ENCODE results near the gene LRIG2. TPM values are rescaled to one million over a fixed set of nuclear protein-coding genes. Genes with fewer than 3 reads are reported as not detected.
"Not testable (repeated sequence)": the region's sequence is repeated elsewhere in the genome, so short reads cannot be mapped to it uniquely, and the experiment has no call there.

The LRIG2 gene
- total and polyA plus RNA-seq, 5 donors from 2014 or later: 2.4 to 31.1 (median 5.8) TPM

DNA sequence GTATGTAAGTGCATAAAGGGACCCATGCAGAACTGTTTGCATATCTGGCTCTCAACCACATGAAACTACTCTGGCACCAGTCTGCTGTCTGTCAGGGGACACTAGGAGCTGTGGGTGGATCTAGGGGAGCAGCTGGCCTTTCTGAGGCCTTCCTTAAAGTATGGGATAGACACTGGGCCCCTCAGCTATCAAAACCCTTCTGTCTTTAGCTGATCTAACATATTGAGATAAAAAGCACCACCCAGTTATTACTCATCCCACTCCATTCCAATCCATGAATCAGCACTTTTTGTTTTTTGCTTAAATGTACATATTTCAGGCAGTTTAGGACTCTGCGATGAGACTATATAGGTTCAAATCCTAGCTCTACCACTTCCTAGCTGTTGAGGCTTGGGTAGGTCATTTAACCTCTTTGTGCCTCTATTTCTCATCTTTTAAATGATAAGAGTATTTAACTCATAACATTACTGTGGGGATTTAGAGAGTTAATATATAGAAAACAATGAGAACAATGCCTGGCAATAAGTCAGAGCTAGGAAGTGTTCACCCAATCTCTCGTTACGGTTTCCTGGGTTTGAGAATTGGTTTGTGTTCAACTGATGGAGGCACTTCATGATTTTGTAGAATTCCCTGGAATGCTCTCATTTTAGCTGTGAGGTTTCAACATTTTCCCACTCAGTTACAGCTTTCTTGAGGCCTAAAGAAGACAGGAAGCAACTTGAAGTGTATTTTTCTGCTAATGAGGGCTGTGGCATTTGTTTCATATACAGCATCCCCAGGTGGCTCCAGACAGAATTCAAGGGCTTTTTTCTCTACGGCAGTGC lies 68.9 kb downstream of the LRIG2 start:
- H3K4me3 Mint-ChIP-seq: no peak overlapping the region
- no peak for DNase-seq
- peak overlapping the region in 1 of 3 donors; percentile 63 for H3K27ac Mint-ChIP-seq

DNA sequence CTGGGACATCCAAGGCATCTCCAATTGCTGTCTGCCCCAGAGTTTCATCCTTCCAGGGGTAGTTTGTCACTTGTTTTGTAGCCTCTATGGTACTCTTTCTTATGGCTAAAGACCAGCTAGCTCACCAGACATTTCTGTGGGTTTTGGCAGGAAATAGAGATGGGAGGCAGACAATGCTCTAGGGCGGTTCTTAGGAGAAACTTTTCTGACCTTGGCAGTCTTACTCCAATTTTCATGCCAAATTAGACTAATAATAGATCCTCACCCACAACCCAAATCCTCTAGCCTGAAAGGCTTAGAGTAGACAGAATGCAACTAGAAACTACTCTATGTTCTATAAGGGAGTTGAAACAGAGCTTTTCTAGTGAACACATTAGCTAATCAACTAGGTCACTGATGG lies 69.8 kb downstream of the LRIG2 start:
- Mint-ChIP-seq H3K27me3 (peaks cover 4% of the 10 kb centered on the region), H3K4me3 (no peak overlapping the region), H3K4me1 (peaks cover 0 to 16% (median 11%) of the 10 kb centered on the region in 4 donors), H3K36me3 (no peaks in the 10 kb centered on the region), H3K27ac (no peak overlapping the region), H3K9me3 (no peaks in the 10 kb centered on the region)
- Histone ChIP-seq H3K36me3 (ENCODE audit: control insufficient read depth, insufficient read depth, low read length) (no peaks in the 10 kb centered on the region), H3K9me3 (ENCODE audit: control insufficient read depth in 2 of 2, low read length in 2 of 2) (no peaks in the 10 kb centered on the region), H3K4me1 (ENCODE audit: control insufficient read depth, insufficient read depth, low read length, poor library complexity, severe bottlenecking) (no peaks in the 10 kb centered on the region), H3K4me3 (ENCODE audit: low read depth, low read length) (no peak overlapping the region), H3K27me3 (ENCODE audit: control insufficient read depth, insufficient read depth, low read length) (no peaks in the 10 kb centered on the region), H3K27ac (ENCODE audit: insufficient read depth, low read length, poor library complexity, severe bottlenecking) (no peak overlapping the region)
- ATAC-seq (ENCODE audit: low read depth in 2 of 2) (no peak), DNase-seq (no peak)

More for the DNA sequence above, 68.9 kb downstream of the LRIG2 start:
- H3K27me3 Mint-ChIP-seq: peaks cover 4% of the 10 kb centered on the region
- H3K27ac ChIP-seq (ENCODE audit: insufficient read depth, low read length, poor library complexity, severe bottlenecking): no peak overlapping the region
- H3K36me3 ChIP-seq (ENCODE audit: control insufficient read depth, insufficient read depth, low read length): no peaks in the 10 kb centered on the region
- H3K9me3 ChIP-seq (ENCODE audit: control insufficient read depth in 2 of 2, low read length in 2 of 2): no peaks in the 10 kb centered on the region
- H3K4me1 ChIP-seq (ENCODE audit: control insufficient read depth, insufficient read depth, low read length, poor library complexity, severe bottlenecking): no peaks in the 10 kb centered on the region
- no peaks in the 10 kb centered on the region for H3K36me3 Mint-ChIP-seq
- ATAC-seq (ENCODE audit: low read depth in 2 of 2): no peak
- peaks cover 0 to 13% (median 5%) of the 10 kb centered on the region in 4 donors for H3K4me1 Mint-ChIP-seq
- no peaks in the 10 kb centered on the region for H3K27me3 ChIP-seq (ENCODE audit: control insufficient read depth, insufficient read depth, low read length)
- no peaks in the 10 kb centered on the region for H3K9me3 Mint-ChIP-seq
- H3K4me3 ChIP-seq (ENCODE audit: low read depth, low read length): no peak overlapping the region

DNA sequence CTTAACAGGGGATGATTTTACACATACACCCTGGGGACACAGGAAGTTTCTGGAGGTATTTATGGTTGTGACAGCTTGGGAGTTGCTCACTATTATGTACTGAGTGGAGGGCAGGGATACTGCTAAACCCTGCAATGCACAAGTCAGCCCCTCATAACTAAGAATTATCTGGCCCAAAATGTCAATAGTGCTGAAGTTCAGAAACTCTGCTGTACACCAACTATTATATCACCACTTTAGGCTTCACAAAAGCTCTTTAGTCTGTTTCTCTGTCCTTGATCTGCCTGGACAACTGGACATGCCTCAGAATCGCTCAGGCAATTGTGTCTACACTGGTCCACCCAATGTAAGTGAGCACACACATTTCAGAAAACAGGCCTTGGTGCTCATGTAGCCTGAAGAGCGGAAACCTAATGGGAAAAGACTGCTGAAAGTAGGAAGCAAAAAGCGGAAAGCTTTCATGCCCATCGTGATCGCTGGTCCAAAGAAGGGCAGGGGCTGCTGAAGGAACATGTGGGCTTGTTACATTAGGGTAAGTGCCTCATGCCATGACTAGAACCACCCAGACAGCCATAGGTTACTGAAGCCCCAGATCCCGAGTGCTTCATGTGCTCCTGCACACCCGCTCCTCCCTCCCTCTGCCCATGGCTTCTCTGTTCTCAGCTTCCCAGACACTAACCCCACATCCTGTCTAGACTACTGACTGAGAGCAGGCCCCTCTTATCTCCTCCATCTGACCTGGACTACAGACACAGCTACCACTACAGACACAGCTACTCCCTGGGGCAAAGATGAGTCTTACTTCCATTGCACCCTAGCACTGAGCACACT lies 73.5 kb downstream of the LRIG2 start:
- no peaks in the 10 kb centered on the region for H3K27me3 Mint-ChIP-seq
- ATAC-seq (ENCODE audit: low read depth in 2 of 2) (peak; percentile 50 to 67), DNase-seq (peak in 1 of 3 donors; percentile 43)
- no peaks in the 10 kb centered on the region for H3K27me3 ChIP-seq (ENCODE audit: control insufficient read depth, insufficient read depth, low read length)
- H3K27ac Mint-ChIP-seq: no peak overlapping the region
- H3K4me1 Mint-ChIP-seq: peaks cover 0 to 16% (median 11%) of the 10 kb centered on the region in 4 donors
- H3K9me3 ChIP-seq (ENCODE audit: control insufficient read depth in 2 of 2, low read length in 2 of 2): no peaks in the 10 kb centered on the region
- no peaks in the 10 kb centered on the region for H3K36me3 ChIP-seq (ENCODE audit: control insufficient read depth, insufficient read depth, low read length)
- no peaks in the 10 kb centered on the region for H3K4me1 ChIP-seq (ENCODE audit: control insufficient read depth, insufficient read depth, low read length, poor library complexity, severe bottlenecking)
- no peaks in the 10 kb centered on the region for H3K9me3 Mint-ChIP-seq
- no peak overlapping the region for H3K4me3 Mint-ChIP-seq
- no peak overlapping the region for H3K4me3 ChIP-seq (ENCODE audit: low read depth, low read length)
- H3K36me3 Mint-ChIP-seq: no peaks in the 10 kb centered on the region
- H3K27ac ChIP-seq (ENCODE audit: insufficient read depth, low read length, poor library complexity, severe bottlenecking): no peak overlapping the region

DNA sequence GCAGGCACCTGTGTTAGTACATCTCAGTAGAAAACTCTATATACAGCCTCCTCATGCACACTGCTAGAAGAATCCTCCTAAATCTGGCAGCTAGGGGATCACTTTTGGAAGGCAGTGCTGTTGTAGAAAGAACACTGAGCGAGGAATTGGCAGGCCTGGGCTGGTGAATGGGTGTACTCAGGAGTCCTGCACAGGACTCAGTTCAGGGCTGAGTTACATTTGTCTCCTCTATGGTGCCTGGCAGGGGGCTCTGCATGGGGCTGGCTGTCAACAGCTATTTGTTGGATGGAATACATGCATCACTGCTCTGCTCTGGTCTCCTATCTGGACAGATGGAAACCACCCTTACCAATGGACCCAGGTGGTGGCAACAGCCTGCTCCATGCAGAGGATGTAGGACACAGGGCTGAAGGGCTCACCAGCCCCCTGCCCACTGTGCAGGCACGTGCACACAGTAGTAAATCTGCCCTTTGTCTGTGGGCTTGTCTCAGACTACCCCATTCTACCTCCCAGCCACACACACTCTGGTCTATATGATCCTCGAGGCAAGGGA lies 74.2 kb downstream of the LRIG2 start:
- H3K36me3 ChIP-seq (ENCODE audit: control insufficient read depth, insufficient read depth, low read length): no peaks in the 10 kb centered on the region
- no peak for ATAC-seq (ENCODE audit: low read depth in 2 of 2)
- H3K27ac ChIP-seq (ENCODE audit: insufficient read depth, low read length, poor library complexity, severe bottlenecking): no peak overlapping the region
- H3K4me1 ChIP-seq (ENCODE audit: control insufficient read depth, insufficient read depth, low read length, poor library complexity, severe bottlenecking): no peaks in the 10 kb centered on the region
- H3K4me3 ChIP-seq (ENCODE audit: low read depth, low read length): no peak overlapping the region
- Mint-ChIP-seq H3K4me3 (no peak overlapping the region), H3K27me3 (no peaks in the 10 kb centered on the region), H3K36me3 (no peaks in the 10 kb centered on the region), H3K27ac (no peak overlapping the region), H3K9me3 (no peaks in the 10 kb centered on the region), H3K4me1 (peaks cover 0 to 15% (median 11%) of the 10 kb centered on the region in 4 donors)
- no peak for DNase-seq
- H3K27me3 ChIP-seq (ENCODE audit: control insufficient read depth, insufficient read depth, low read length): no peaks in the 10 kb centered on the region
- no peaks in the 10 kb centered on the region for H3K9me3 ChIP-seq (ENCODE audit: control insufficient read depth in 2 of 2, low read length in 2 of 2)

DNA sequence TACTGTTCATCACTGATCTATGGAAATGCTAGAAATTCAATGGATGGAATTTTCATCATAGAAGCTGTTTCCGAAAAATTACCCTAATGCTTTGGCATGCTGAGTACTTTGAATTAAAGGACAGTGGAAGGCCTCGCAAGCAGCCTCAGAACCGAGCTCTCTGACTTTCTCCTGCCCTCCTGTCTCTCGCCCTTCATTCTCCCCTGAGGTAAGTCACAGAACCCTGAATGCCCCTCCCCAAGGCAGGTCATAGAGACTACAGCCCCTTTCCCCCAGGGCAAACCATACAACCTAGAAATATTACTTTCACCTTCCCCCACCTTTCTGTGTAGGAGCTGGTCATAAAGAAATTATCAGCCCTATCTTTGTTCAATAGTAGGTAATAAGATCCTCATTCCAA lies 74.8 kb downstream of the LRIG2 start:
- no peak overlapping the region for H3K27ac ChIP-seq (ENCODE audit: insufficient read depth, low read length, poor library complexity, severe bottlenecking)
- no peaks in the 10 kb centered on the region for H3K9me3 Mint-ChIP-seq
- H3K9me3 ChIP-seq (ENCODE audit: control insufficient read depth in 2 of 2, low read length in 2 of 2): no peaks in the 10 kb centered on the region
- H3K27me3 Mint-ChIP-seq: no peaks in the 10 kb centered on the region
- H3K36me3 ChIP-seq (ENCODE audit: control insufficient read depth, insufficient read depth, low read length): no peaks in the 10 kb centered on the region
- H3K4me3 Mint-ChIP-seq: no peak overlapping the region
- ATAC-seq (ENCODE audit: low read depth in 2 of 2): no peak
- no peak overlapping the region for H3K4me3 ChIP-seq (ENCODE audit: low read depth, low read length)
- DNase-seq: no peak
- peaks cover 0 to 12% (median 9%) of the 10 kb centered on the region in 4 donors for H3K4me1 Mint-ChIP-seq
- H3K27me3 ChIP-seq (ENCODE audit: control insufficient read depth, insufficient read depth, low read length): no peaks in the 10 kb centered on the region
- H3K27ac Mint-ChIP-seq: no peak overlapping the region
- H3K4me1 ChIP-seq (ENCODE audit: control insufficient read depth, insufficient read depth, low read length, poor library complexity, severe bottlenecking): no peaks in the 10 kb centered on the region
- H3K36me3 Mint-ChIP-seq: no peaks in the 10 kb centered on the region

DNA sequence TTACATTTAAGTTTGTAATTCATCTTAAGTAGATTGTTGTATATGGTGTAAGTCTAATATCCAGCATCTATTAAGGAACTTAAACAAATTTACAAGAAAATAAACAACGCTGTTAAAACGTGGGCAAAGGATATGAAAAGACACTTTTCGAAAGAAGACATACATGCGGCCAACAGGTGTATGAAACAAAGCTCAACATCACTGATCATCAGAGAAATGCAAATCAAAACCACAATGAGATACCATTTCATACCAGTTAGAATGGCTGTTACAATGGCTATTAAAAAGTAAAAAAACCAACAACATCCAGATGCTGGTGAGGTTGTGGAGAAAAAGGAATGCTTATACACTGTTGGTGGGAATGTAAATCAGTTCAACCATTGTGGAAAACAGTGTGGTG lies 77.5 kb downstream of the LRIG2 start:
- not testable (repeated sequence) for H3K4me3 ChIP-seq (ENCODE audit: low read depth, low read length); ATAC-seq (ENCODE audit: low read depth in 2 of 2); H3K9me3 ChIP-seq (ENCODE audit: control insufficient read depth in 2 of 2, low read length in 2 of 2); H3K27ac ChIP-seq (ENCODE audit: insufficient read depth, low read length, poor library complexity, severe bottlenecking); H3K36me3 ChIP-seq (ENCODE audit: control insufficient read depth, insufficient read depth, low read length); H3K36me3 Mint-ChIP-seq; H3K4me3 Mint-ChIP-seq; H3K4me1 ChIP-seq (ENCODE audit: control insufficient read depth, insufficient read depth, low read length, poor library complexity, severe bottlenecking); H3K9me3 Mint-ChIP-seq; DNase-seq; H3K27me3 Mint-ChIP-seq; H3K27ac Mint-ChIP-seq; H3K27me3 ChIP-seq (ENCODE audit: control insufficient read depth, insufficient read depth, low read length)
- H3K4me1 Mint-ChIP-seq: peaks cover 0 to 12% (median 8%) of the 10 kb centered on the region in 4 donors

DNA sequence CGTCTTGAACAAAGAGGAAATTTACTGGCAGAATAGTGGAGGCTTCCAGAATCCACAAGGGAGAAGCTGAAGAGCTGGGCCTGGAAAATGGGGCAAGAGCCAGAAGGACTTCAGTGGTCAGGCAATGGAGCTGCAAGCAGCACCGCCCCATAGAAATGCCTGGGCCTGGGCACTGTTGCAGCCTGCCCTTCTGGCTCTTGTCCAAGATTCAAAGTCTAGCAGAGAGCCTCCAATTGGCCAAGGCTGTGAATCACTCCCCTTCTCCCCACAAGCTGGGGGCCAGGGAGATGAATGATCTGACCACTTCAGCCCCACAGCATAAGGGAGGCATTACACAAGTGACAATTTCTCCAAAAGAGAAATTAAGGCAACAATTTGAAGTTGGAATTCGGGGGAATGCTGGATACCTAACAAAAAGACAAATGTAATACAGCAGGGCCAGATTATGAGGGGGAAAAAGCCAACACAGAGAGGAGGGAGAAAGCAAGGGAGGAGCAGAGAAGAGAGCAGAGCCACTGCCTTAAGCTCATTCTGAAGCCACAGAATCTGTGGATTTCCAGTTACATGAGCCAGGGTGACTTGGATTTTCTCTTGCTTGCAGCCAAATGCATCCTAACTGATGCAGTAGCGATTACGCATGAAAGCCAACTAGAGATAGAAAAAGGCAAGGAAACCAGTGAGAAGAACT lies 80.3 kb downstream of the LRIG2 start:
- H3K36me3 Mint-ChIP-seq: no peaks in the 10 kb centered on the region
- H3K27me3 ChIP-seq (ENCODE audit: control insufficient read depth, insufficient read depth, low read length): peaks cover 2% of the 10 kb centered on the region
- no peak overlapping the region for H3K4me3 ChIP-seq (ENCODE audit: low read depth, low read length)
- H3K9me3 Mint-ChIP-seq: peaks cover 0 to 10% (median 2%) of the 10 kb centered on the region in 7 donors
- H3K4me1 ChIP-seq (ENCODE audit: control insufficient read depth, insufficient read depth, low read length, poor library complexity, severe bottlenecking): no peaks in the 10 kb centered on the region
- H3K36me3 ChIP-seq (ENCODE audit: control insufficient read depth, insufficient read depth, low read length): no peaks in the 10 kb centered on the region
- peaks cover 3 to 5% of the 10 kb centered on the region in 2 experiments for H3K9me3 ChIP-seq (ENCODE audit: control insufficient read depth in 2 of 2, low read length in 2 of 2)
- peaks cover 4% of the 10 kb centered on the region for H3K27me3 Mint-ChIP-seq
- H3K4me1 Mint-ChIP-seq: no peaks in the 10 kb centered on the region
- no peak overlapping the region for H3K4me3 Mint-ChIP-seq
- H3K27ac Mint-ChIP-seq: no peak overlapping the region
- ATAC-seq (ENCODE audit: low read depth in 2 of 2) (no peak), DNase-seq (no peak)
- no peak overlapping the region for H3K27ac ChIP-seq (ENCODE audit: insufficient read depth, low read length, poor library complexity, severe bottlenecking)

Measured in CD4-positive, CD25-positive, alpha-beta regulatory T cell (primary cell).